GM18951 (cell line): Measurements from ENCODE around the gene OR2V2.

Experiments used
- POLR2A ChIP-seq: IDR thresholded peaks from 4 replicates; pipeline ENCODE4 v1.6.1; 2011; ENCODE audit warnings: mild to moderate bottlenecking; ENCODE audit not compliant: insufficient read length, insufficient read depth; ENCODE audit errors: extremely low read depth
- in situ Hi-C: fragments of 300-500 bp; cut with MboI; formaldehyde crosslinking; loops from one replicate; pipeline ENCODE4 v1.12.0; 2022; ENCODE audit warnings: low sequenced_read_pairs, mixed read lengths, inconsistent platforms; ENCODE audit not compliant: unreplicated experiment

OR2V2 gene

DNA sequence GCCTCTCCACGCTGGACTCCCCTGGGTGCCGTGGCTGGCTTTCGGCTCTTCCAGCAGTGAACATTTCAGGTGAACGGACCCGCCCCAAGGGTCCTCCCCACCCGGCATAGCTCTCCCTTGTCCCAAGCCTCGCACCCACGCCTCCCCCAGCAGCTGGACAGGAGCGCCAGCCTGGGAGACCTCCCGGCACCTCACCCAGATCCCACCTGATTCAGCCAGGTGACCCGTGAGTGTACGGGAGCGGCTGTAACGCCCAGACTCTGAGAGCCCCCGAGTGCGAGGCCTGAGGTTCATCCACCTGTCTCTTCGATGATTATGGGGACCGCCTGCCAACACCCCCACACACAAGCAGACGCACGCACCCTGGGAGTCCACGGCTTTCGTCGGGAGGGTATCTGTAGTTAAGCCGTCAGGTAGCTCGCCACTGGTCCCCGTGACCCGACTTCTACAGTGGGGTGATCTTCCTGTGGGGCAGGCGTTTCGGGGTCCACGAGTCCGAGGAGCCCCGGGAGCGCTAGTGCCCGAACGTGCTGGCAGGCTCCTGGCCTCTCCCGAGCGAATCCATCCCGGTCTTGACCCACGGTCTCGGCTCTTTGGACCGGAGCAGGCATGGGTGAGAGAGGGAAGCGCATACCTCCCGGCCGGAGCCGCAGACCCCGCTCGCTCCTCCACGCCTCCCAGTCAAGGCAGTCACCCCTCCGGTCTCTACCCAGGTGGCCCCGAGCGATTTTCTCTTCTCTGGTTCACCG, 42.8 kb downstream of the OR2V2 start:
- TF ChIP-seq POLR2A, result no peak
- in situ Hi-C loops, result no loop called here

DNA sequence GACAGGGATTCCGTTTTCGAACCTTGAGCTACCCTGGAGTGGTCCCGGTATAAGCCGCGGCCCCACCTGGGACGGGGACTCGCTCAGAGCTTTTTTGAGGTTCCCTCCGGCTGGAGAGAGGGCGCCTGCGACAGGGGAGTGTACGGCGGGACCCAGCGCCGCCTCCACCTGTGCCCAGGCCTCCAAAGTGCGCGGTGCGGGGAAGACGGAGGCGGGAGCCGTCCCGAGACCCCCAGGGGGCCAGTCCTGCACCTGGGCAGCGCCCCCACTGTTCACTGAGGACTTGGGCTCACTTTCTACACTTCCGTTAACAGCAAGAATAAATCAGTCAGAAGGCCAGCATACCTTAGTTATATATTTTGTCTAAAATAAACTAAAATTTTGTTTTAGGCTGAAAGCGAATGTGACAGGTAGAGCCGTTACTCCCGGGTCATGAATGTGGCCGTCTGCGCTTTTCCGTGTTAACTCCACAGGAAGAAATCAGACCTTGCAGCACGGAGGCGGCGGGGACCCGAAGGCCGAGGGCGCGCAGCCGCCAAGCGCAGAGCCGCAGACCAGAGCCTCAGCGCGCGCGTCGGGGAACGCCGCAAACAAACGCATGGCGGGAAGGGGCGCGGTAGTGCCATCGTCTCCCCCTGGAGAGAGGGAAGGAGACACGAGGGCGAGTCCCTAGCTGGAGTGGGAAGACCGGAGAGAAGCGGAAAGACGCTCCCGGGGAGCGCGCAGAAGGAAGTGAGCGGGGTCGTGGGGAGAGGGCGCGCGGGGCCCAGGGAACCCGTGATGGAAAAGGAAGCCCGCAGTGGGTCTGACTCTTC, 43.5 kb downstream of the OR2V2 start:
- TF ChIP-seq POLR2A, result peak; percentile 30

GRCh38 chr5:181191526-181192336, 44.3 kb downstream of the OR2V2 start:
- in situ Hi-C loops, result no loop called here
- TF ChIP-seq POLR2A, result peak; percentile 80

More for the DNA sequence above, 43.5 kb downstream of the OR2V2 start:
- in situ Hi-C loops, result no loop called here

GRCh38 chr5:181192337-181193046, 45.1 kb downstream of the OR2V2 start:
- TF ChIP-seq POLR2A, result no peak

GRCh38 chr5:181193656-181194055, 46.3 kb downstream of the OR2V2 start:
- TF ChIP-seq POLR2A, result no peak
- in situ Hi-C loops, result no loop called here

More at GRCh38 chr5:181192337-181193046, 45.1 kb downstream of the OR2V2 start:
- in situ Hi-C loops, result no loop called here

DNA sequence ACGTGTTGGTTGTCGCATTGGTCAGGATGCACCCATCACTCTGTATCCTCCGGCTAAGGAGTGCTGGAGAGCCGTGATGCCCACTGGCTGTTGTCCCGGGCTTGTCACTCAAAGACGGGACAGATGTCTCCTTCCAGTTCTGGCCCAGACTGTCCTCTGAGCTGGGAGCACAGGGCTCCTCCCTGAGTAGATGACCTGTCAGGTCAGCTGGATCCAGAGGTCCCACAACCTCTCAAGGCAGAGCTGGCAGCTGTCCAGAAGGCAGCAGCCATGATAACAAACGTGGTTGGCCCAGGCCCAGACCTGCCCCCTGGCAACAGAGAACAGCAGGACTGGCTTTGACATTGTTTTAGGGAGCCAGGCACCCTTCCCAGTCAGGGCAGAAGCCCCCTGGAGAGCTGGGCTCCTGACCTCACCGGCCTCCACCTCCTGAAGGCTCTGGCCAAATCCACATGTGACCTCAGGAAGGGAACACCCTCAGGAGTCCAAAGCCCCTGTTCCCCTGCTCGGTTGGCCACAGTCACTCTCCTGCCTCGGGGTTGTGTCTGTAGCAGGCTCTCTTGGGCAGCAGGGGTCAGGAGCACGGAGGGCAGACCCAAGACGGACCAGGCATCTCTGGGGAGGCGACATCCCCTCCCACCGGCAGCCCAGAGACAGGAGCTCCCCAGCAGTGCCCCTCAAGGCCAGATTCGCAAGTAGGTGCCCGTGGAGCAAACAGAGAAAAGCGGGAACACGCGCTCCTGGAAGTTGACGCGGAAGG, 47.3 kb downstream of the OR2V2 start:
- no peak for TF ChIP-seq POLR2A

DNA sequence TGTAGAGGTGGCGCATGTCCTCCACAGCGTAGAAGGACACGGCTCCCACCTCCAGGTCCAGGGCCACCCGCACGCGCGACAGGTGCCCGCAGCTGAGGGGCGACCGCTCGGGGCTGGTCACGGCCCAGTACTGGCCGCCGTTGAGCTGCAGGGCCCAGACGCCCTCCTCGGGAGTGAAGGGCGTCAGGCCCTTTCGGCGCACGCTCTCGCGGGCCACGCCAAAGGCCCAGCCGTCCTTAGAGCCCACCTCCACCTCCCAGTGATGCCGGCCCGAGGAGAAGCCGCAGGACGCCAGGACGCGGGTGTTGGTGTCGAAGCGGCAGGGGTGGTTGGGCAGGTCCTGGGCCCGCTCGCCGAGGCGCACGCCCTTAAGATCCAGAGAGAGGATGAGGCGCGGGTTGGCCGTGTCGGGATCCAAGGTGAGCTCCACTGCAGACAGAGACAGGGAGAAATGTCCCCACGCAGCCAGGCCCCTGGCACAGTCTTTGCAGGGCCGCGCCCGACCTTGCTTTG, 47.9 kb downstream of the OR2V2 start:
- in situ Hi-C loops, result no loop called here
- TF ChIP-seq POLR2A, result no peak

More for the DNA sequence above, 47.3 kb downstream of the OR2V2 start:
- in situ Hi-C loops, result no loop called here

DNA sequence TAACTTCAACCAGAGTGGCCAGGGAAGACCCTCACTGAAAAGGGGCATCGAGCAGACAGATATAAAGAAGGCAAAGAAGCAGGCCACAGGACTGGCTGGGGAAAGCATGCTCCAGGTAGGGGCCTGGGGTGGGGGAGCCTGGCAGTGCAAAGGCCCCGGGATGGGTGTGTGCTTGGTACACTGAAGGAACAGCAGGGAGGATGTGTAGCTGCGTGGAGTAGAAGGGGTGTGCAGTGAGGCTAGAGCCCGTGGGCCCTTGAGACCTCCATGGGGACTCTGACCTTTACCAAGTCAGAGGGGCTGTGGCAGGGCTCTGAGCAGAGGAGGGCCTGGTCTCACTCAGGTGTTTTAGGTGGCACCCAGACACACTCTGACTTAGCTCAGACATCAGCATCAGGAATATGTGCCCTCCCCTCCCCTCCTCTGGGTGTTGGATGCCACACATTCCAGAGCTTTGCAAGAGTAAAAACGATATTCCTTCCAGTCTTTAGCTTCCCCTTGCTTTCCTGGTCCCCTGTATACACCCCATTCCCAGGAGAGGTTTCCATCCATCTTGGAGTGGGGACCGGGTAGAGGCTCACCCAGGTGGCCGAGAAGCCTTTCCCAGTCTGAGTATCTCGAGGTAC, 50.1 kb downstream of the OR2V2 start:
- TF ChIP-seq POLR2A, result no peak
- in situ Hi-C loops, result no loop called here

- in situ Hi-C loops, result no loop called here
- TF ChIP-seq POLR2A, result no peak
Measured at GRCh38 chr5:181198106-181198685, 50.8 kb downstream of the OR2V2 start.

GRCh38 chr5:181198905-181199519, 51.6 kb downstream of the OR2V2 start:
- in situ Hi-C loops, result no loop called here
- no peak for TF ChIP-seq POLR2A
